K562 (cell line): ENCODE results near the gene FAM83F. TPM values are rescaled to one million over a fixed set of nuclear protein-coding genes. Genes with fewer than 3 reads are reported as not detected.

Source experiments
- ATAC-seq: fragments of 200-7000 bp; cut with Tn5 transposase; 3 replicates; pipeline ENCODE4 v1.9.1; 2020; ENCODE audit warnings: moderate library complexity
- BruUV-seq: library from RNA; stranded (reverse); fragments of 400-500 nt; replicated peaks from 2 replicates; lab custom pipeline; 2021; lab: Mats Ljungman, UMichigan
- CTCF ChIA-PET: fragments of 300-600 bp; formaldehyde crosslinking; extraction: SDS; loops from one replicate; lab custom pipeline; 2021; ENCODE audit warnings: low intra/inter-chr PET ratio; lab: Yijun Ruan, JAX
- POLR2A ChIA-PET: fragments of 300-600, 350-650 bp; sonication (Branson Sonifier 250); formaldehyde crosslinking; extraction: SDS; loops from one replicate; lab custom pipeline; 2021; ENCODE audit warnings: antibody characterized with exemption, inconsistent platforms; lab: Yijun Ruan, JAX
- DNase-seq, 4 experiments: peaks; one replicate each; pipeline versions ENCODE4 v3.0.0 to v3.0.0-alpha.2; 2011 to 2018; ENCODE audit warnings: low spot score in 3 of 4, mixed read lengths in 3 of 4; ENCODE audit errors: extremely low read depth in 1 of 4
- FAIRE-seq: peaks from 2 replicates; lab custom pipeline; 2011; peaks lifted over from hg19 to GRCh38; lab: Jason Lieb, UNC
- H2AFZ ChIP-seq: 2 replicates; pipeline ENCODE4 v1.6.0; 2011; ENCODE audit warnings: low read depth, low read length, control low read depth, inconsistent platforms
- H3K27ac ChIP-seq: fragments of 200-600 bp; 3 replicates; pipeline ENCODE4 v1.8.0; 2011; ENCODE audit warnings: low read depth, mild to moderate bottlenecking, control low read depth, inconsistent platforms, low read length, moderate library complexity, mixed read lengths; ENCODE audit errors: extremely low read depth
- H3K27me3 ChIP-seq, 2 experiments: fragments of 300-600 bp in 1 of 2; 2 replicates in 1 of 2; 3 replicates in 1 of 2; pipeline versions ENCODE4 v1.6.0 to v1.8.0; 2011; ENCODE audit warnings: inconsistent platforms in 2 of 2, low read length in 2 of 2, mild to moderate bottlenecking in 1 of 2, mixed read lengths in 1 of 2, moderate library complexity in 1 of 2; ENCODE audit not compliant: control insufficient read depth in 2 of 2, insufficient read depth in 2 of 2
- H3K36me3 ChIP-seq: fragments of 300-600 bp; 3 replicates; pipeline ENCODE4 v1.8.0; 2011; ENCODE audit warnings: mild to moderate bottlenecking, low read length, inconsistent platforms; ENCODE audit not compliant: control insufficient read depth, insufficient read depth
- H3K4me1 ChIP-seq, 2 experiments: fragments of 200-600 bp in 1 of 2; replicated peaks in 1 of 2; 2 replicates in 1 of 2; 3 replicates in 1 of 2; pipeline versions ENCODE4 v1.5.1 to v1.8.0; 2011; ENCODE audit warnings: inconsistent platforms in 2 of 2, low read length in 2 of 2, mild to moderate bottlenecking in 1 of 2, mixed read lengths in 1 of 2, moderate library complexity in 1 of 2; ENCODE audit not compliant: control insufficient read depth in 2 of 2, insufficient read depth in 2 of 2
- H3K4me2 ChIP-seq: 2 replicates; pipeline ENCODE4 v1.6.1; 2011; ENCODE audit warnings: low read length, control low read depth, inconsistent platforms, mixed read lengths; ENCODE audit not compliant: insufficient read depth
- H3K4me3 ChIP-seq: fragments of 200-600 bp; sonication (generic), shearing (Covaris generic); 2 replicates; pipeline ENCODE4 v1.5.1; 2016; ENCODE audit warnings: control low read depth, inconsistent platforms
- H3K79me2 ChIP-seq: fragments of 200-600 bp; 3 replicates; pipeline ENCODE4 v1.8.0; 2011; ENCODE audit warnings: low read length, inconsistent platforms; ENCODE audit not compliant: control insufficient read depth, insufficient read depth
- H3K9ac ChIP-seq, 2 experiments: 2 replicates each; pipeline versions ENCODE4 v1.6.0 to v1.6.1; 2011; ENCODE audit warnings: low read depth in 2 of 2, low read length in 2 of 2, control low read depth in 1 of 2, inconsistent platforms in 1 of 2, mild to moderate bottlenecking in 1 of 2, mixed read lengths in 1 of 2; ENCODE audit not compliant: insufficient read depth in 1 of 2
- H3K9me1 ChIP-seq: one replicate; pipeline ENCODE4 v1.6.0; 2011; ENCODE audit warnings: inconsistent platforms, mild to moderate bottlenecking, low read length, moderate library complexity; ENCODE audit not compliant: control insufficient read depth, insufficient read depth
- H3K9me3 ChIP-seq: replicated peaks from 2 replicates; pipeline ENCODE4 v1.5.1; 2011; ENCODE audit warnings: low read depth, low read length, inconsistent platforms; ENCODE audit not compliant: control insufficient read depth, insufficient read depth
- H4K20me1 ChIP-seq: replicated peaks from 2 replicates; pipeline ENCODE4 v1.6.1; 2011; ENCODE audit warnings: low read length, inconsistent platforms, mixed read lengths; ENCODE audit not compliant: control insufficient read depth, insufficient read depth
- FOS ChIP-seq: IDR thresholded peaks from 3 replicates; pipeline ENCODE4 v1.6.1; 2011; ENCODE audit not compliant: insufficient read length; ENCODE audit errors: extremely low read depth
- GTF2F1 ChIP-seq: IDR thresholded peaks from 2 replicates; pipeline ENCODE4 v1.6.1; 2011; ENCODE audit warnings: low read depth, low read length, improper control_type of control experiment
- JUNB ChIP-seq: fragments of 450-650 bp; formaldehyde crosslinking; conservative IDR thresholded peaks from 2 replicates; pipeline ENCODE4 v1.4.0; 2020; ENCODE audit warnings: mild to moderate bottlenecking
- ZNF75A ChIP-seq: fragments of 450-650 bp; formaldehyde crosslinking; IDR thresholded peaks from 2 replicates; pipeline ENCODE4 v1.4.0; 2020; ENCODE audit warnings: mild to moderate bottlenecking
- WGBS: fragments of 100-300 bp; shearing (Covaris generic); methylation state at CpG from one replicate; pipeline ENCODE4 v1.1.6; 2016; ENCODE audit warnings: low coverage, mixed read lengths; ENCODE audit not compliant: insufficient coverage; ENCODE audit errors: missing lambda C conversion rate; 5-methylcytosine and 5-hydroxymethylcytosine counted together
- in situ Hi-C: fragments of 300-500 bp; cut with MboI; formaldehyde crosslinking; loops from 4 replicates; pipeline ENCODE4 v1.15.0; 2018; ENCODE audit warnings: inconsistent platforms, mixed read lengths
- intact Hi-C: fragments of 100-400 bp; cut with micrococcal nuclease; formaldehyde crosslinking; loops from 2 replicates; pipeline ENCODE4 v1.14.2; 2022
- polyA plus RNA-seq, 8 experiments: library from polyadenylated mRNA; depleted of rRNA in 4 of 8; stranded (reverse) in 5 of 8; unstranded in 3 of 8; fragments of >200 nt; fragmentation: Nextera tagmentation in 2 of 8; fragmentation: Illumina TruSeq in 1 of 8; extraction: Ambion mirVana in 2 of 8; extraction: Trizol in 1 of 8; gene quantifications; 2 replicates each; pipeline versions ENCODE4 v1.2.1 to v1.2.3, GENCODE V29; 2011 to 2014; ENCODE audit warnings: inconsistent platforms in 1 of 8, missing spikeins in 1 of 8
- total RNA-seq, 7 experiments: library from RNA; depleted of rRNA in 6 of 7; stranded (reverse); fragments of >200 nt in 6 of 7; fragmentation: Illumina TruSeq in 2 of 7; extraction: Trizol in 2 of 7; gene quantifications; 2 replicates each; pipeline versions ENCODE4 v1.2.1 to v1.2.3, GENCODE V29; 2011 to 2021; ENCODE audit warnings: low replicate concordance in 1 of 7
- TF ChIP-seq, protein P1 (sequence below): fragments of 450-650 bp; formaldehyde crosslinking; IDR thresholded peaks from 2 replicates; pipeline ENCODE4 v1.4.0; 2022; ENCODE audit warnings: missing genetic modification characterization

The FAM83F gene
- total and polyA plus RNA-seq, 9 of the 15 experiments (the other 6 are each of a cell fraction or from before 2014, with no cell fraction given): under 0.01 to 0.13 (median 0.04) TPM; not detected in 1

DNA sequence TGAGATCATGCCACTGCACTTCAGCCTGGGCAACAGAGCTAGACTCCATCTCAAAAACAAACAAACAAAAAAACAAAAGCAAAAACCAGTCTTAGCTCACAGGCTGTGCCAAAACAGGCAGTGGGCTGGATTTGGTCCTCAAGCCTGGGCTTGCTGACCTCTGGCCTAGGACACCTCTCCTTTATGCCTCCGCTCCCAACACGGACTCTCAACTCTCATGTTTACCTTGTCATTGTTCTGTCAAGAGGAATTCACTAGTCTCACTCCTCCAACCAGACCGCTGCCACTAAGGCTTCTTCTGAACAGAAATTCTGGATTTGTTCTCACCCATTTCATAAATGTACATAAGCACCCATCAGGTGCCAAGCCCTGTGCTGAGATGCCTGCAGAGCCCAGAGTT lies 42.6 kb downstream of the FAM83F start:
- FAIRE-seq (no peak), ATAC-seq (no peak), DNase-seq (no peak)
- no peak overlapping the region for H2AFZ ChIP-seq
- H3K9me1 ChIP-seq: peaks cover 6% of the 10 kb centered on the region
- H3K27me3 ChIP-seq: no peaks in the 10 kb centered on the region
- no peaks in the 10 kb centered on the region for H4K20me1 ChIP-seq
- no peak overlapping the region for H3K27ac ChIP-seq
- CTCF ChIA-PET: interaction anchor here (0.6 to 0.8 kb wide), 4 partner anchors 9 to 503 kb away, joined by 3 to 8 read pairs (median 4); no protein-coding TSS in a partner anchor
- in situ Hi-C loops (loop anchor here (10.0 kb wide), 1 partner anchor 873 kb away; no protein-coding TSS in a partner anchor), intact Hi-C loops (loop anchor here (5.0 kb wide), 1 partner anchor 505 kb away; the partner anchor contains the start of gene RPS19BP1)
- no peaks in the 10 kb centered on the region for H3K79me2 ChIP-seq
- no peaks in the 10 kb centered on the region for H3K36me3 ChIP-seq
- no peak overlapping the region for H3K9ac ChIP-seq
- BruUV-seq: no TSS peak
- H3K4me2 ChIP-seq: no peak overlapping the region
- no peak overlapping the region for H3K4me3 ChIP-seq
- TF ChIP-seq, protein P1, sequence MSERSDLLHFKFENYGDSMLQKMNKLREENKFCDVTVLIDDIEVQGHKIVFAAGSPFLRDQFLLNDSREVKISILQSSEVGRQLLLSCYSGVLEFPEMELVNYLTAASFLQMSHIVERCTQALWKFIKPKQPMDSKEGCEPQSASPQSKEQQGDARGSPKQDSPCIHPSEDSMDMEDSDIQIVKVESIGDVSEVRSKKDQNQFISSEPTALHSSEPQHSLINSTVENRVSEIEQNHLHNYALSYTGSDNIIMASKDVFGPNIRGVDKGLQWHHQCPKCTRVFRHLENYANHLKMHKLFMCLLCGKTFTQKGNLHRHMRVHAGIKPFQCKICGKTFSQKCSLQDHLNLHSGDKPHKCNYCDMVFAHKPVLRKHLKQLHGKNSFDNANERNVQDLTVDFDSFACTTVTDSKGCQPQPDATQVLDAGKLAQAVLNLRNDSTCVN (CRISPR knock-in tag): no peak
- no peak for TF ChIP-seq FOS
- no peak for TF ChIP-seq GTF2F1
- no peak for TF ChIP-seq ZNF75A
- TF ChIP-seq JUNB (CRISPR knock-in tag): no peak
- peaks cover 2 to 31% of the 10 kb centered on the region in 2 experiments; a peak in 4 of 5 replicates for H3K4me1 ChIP-seq
- WGBS: 92% methylated on average over 3 of the region's 3 CpGs
- H3K9me3 ChIP-seq: no peaks in the 10 kb centered on the region
- POLR2A ChIA-PET: interaction anchor here (0.6 to 1.6 kb wide), 3 partner anchors 24 to 515 kb away, joined by 3 to 5 read pairs (median 3); no protein-coding TSS in a partner anchor
